Measurements from ENCODE around the gene RECQL5. TPM values are rescaled to one million over a fixed set of nuclear protein-coding genes. Genes with fewer than 3 reads are reported as not detected.

Gene RECQL5
- total RNA-seq, 4 donors from 2014 or later, result 25.1 to 82.8 (median 34.0) TPM

GRCh38 chr17:75612906-75613626, 53.9 kb downstream of the RECQL5 start:
- Histone ChIP-seq H3K27ac (no peak overlapping the region), H3K9me3 (no peaks in the 10 kb centered on the region), H3K27me3 (no peaks in the 10 kb centered on the region), H3K4me1 (peaks cover 0 to 31% (median 8%) of the 10 kb centered on the region in 3 donors), H3K4me3 (no peak overlapping the region), H3K36me3 (peaks cover 0 to 66% (median 0%) of the 10 kb centered on the region in 3 donors)
- DNase-seq, result no peak
- TF ChIP-seq POLR2A (IDR thresholded peaks at IDR 0.05), result no peak
- no peak for TF ChIP-seq CTCF (IDR thresholded peaks at IDR 0.05)
- WGBS, 2 donors, result 80 to 86% methylated on average over 1 of the region's 27 CpGs
- intact Hi-C loops (cut with DNase I), result no loop called here

DNA sequence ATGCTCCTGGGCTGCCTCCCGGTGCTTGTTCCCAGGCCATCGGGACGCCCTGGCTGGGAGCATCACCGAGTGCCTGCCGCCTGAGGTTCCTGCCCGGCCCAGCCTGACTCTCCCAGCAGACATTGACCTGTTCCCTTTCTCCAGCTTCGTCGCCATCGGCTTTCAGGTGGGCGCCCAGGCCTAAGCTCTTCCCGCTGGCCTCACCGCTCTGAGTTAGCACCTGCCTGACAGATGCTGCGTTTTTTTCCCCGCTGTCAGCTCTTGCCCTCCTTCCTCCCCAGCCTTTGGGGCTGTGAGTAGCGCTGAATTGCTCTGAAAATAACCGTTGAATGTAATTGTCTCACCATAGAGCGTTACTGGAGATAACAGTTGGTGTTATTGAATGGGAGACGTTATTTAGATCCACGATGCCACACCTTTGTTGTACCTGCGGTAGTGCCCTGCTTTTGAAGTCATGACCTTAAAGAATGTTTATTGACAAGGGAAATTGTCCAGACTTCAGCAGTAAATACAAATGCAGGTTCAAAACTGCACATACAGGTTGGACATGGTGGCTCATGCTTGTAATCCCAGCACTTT, 55.0 kb downstream of the RECQL5 start:
- H3K4me3 ChIP-seq, result no peak overlapping the region
- H3K4me1 ChIP-seq, result peaks cover 0 to 31% (median 8%) of the 10 kb centered on the region in 3 donors
- H3K27ac ChIP-seq, result peak overlapping the region in 1 of 4 donors; percentile 58
- 92 to 94% methylated on average over 14 to 17 of the region's 20 CpGs for WGBS, 2 donors
- peaks cover 0 to 55% (median 0%) of the 10 kb centered on the region in 3 donors for H3K36me3 ChIP-seq
- no peaks in the 10 kb centered on the region for H3K27me3 ChIP-seq
- TF ChIP-seq CTCF (IDR thresholded peaks at IDR 0.05), result no peak
- TF ChIP-seq POLR2A (IDR thresholded peaks at IDR 0.05), result no peak
- no peak for DNase-seq
- H3K9me3 ChIP-seq, result no peaks in the 10 kb centered on the region
- intact Hi-C loops (cut with DNase I), result no loop called here

DNA sequence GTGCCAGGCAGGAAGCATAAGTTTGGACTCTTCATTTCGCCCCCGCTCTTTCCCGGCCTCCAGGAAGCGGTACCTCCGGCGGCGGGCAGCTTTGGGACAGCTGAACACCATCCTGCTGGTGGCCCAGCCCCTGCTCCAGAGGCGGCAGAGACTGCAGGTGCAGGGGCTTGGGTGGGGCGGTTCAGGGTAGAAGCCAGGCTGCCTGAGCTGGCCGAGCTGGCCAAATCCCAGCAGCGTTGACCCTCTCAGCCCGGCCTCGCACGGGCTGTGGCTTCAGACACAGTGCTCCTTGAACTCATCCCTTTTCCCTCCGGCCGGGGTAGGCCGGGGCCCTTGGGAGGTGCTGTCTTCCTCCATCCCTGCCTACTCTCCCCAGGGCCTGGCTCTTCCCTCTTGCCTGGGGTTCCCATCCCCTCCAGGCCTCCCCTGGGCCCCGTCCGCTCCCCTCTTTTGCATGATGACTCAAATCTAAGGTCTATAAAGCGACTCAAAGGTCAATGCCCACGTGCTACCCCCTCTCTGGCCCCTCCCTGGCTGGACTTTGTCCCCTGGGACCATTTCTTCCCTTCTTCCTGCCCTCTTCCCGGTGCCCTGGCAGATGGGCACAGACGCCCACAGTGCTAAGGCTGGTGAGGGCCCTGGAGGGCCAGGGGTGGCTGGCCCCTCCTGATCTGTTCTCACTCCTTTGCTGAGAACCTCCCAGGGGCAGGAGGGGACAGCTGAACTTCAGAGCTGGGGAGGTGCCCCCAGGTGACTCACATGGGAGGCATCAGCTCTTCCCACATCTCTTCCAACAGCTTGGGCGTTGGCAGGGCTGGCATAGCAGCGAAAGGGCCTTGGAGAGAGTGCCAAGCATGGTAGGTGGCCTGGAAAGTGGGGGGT, 56.6 kb downstream of the RECQL5 start:
- no peak for TF ChIP-seq CTCF (IDR thresholded peaks at IDR 0.05)
- TF ChIP-seq POLR2A (IDR thresholded peaks at IDR 0.05), result no peak
- intact Hi-C loops (cut with DNase I), result no loop called here
- WGBS, 2 donors, result 79 to 81% methylated on average over 6 to 13 of the region's 25 CpGs
- Histone ChIP-seq H3K9me3 (no peaks in the 10 kb centered on the region), H3K4me1 (peaks cover 0 to 31% (median 8%) of the 10 kb centered on the region in 3 donors), H3K4me3 (no peak overlapping the region), H3K27ac (peak overlapping the region in 1 of 4 donors; percentile 45), H3K27me3 (no peaks in the 10 kb centered on the region), H3K36me3 (peaks cover 0 to 39% (median 0%) of the 10 kb centered on the region in 3 donors)
- DNase-seq, result no peak

DNA sequence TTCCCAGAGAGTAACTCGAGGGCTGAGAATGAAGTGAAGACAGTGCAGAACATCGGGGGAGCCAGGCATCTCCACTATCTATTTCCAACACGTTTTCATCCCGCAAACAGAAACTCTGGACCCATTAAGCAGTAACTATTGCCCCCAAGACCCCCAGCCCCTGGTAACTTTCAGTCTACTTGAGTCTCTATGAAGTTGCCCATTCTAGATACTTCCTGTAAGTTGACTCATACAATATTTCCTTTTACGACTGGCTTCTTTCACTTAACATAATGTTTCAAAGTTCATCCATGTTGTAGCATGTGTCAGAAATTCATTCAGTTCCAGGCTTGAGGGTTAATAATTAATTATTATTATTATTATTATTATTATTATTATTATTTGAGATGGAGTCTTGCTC, 59.9 kb downstream of the RECQL5 start:
- Histone ChIP-seq H3K4me1 (peaks cover 3 to 47% (median 18%) of the 10 kb centered on the region in 3 donors), H3K9me3 (no peaks in the 10 kb centered on the region), H3K27ac (no peak overlapping the region), H3K27me3 (no peaks in the 10 kb centered on the region), H3K4me3 (no peak overlapping the region), H3K36me3 (peaks cover 0 to 6% (median 0%) of the 10 kb centered on the region in 3 donors)
- no peak for DNase-seq
- TF ChIP-seq CTCF (IDR thresholded peaks at IDR 0.05) (no peak), POLR2A (IDR thresholded peaks at IDR 0.05) (no peak)
- intact Hi-C loops (cut with DNase I), result no loop called here
- WGBS, 2 donors, result 81 to 82% methylated on average over 4 to 5 of the region's 5 CpGs
